ENCODE data around the gene KRT77.

KRT77 gene

DNA sequence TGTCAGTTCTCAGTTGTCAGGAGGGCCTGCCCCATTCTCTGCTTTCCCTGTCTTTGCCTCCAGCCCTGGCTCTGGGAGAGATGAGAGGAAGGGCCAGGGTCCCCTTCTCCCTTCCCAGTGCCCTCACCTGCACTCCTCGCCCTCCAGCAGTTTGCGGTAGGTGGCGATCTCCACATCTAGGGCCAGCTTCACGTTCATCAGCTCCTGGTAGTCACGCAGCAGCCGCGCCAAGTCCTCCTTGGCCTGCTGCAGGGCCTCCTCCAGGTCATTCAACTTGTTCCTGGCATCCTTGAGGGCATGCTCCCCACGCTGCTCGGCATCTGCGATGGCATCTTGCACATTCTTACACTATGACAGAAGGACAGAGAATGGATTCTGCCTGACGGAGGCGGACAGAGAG is 56.7 kb downstream of the KRT77 start:
- no peak overlapping the region for H3K27ac ChIP-seq (ENCODE audit: poor library complexity, severe bottlenecking)
- H3K4me1 ChIP-seq (ENCODE audit: insufficient read depth, poor library complexity, severe bottlenecking) = no peaks in the 10 kb centered on the region
- no peaks in the 10 kb centered on the region for H3K27me3 ChIP-seq (ENCODE audit: insufficient read depth, poor library complexity, severe bottlenecking)
- no peaks in the 10 kb centered on the region for H3K9me3 ChIP-seq (ENCODE audit: severe bottlenecking)
- DNase-seq (ENCODE audit: low spot score) (no peak), ATAC-seq (ENCODE audit: low read depth) (no peak)
- TF ChIP-seq, protein P1, sequence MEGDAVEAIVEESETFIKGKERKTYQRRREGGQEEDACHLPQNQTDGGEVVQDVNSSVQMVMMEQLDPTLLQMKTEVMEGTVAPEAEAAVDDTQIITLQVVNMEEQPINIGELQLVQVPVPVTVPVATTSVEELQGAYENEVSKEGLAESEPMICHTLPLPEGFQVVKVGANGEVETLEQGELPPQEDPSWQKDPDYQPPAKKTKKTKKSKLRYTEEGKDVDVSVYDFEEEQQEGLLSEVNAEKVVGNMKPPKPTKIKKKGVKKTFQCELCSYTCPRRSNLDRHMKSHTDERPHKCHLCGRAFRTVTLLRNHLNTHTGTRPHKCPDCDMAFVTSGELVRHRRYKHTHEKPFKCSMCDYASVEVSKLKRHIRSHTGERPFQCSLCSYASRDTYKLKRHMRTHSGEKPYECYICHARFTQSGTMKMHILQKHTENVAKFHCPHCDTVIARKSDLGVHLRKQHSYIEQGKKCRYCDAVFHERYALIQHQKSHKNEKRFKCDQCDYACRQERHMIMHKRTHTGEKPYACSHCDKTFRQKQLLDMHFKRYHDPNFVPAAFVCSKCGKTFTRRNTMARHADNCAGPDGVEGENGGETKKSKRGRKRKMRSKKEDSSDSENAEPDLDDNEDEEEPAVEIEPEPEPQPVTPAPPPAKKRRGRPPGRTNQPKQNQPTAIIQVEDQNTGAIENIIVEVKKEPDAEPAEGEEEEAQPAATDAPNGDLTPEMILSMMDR (IDR thresholded peaks at IDR 0.05; ENCODE audit: poor library complexity, severe bottlenecking) = no peak
- no peaks in the 10 kb centered on the region for H3K36me3 ChIP-seq (ENCODE audit: low read depth)
- H3K4me3 ChIP-seq (ENCODE audit: severe bottlenecking) = no peak overlapping the region

DNA sequence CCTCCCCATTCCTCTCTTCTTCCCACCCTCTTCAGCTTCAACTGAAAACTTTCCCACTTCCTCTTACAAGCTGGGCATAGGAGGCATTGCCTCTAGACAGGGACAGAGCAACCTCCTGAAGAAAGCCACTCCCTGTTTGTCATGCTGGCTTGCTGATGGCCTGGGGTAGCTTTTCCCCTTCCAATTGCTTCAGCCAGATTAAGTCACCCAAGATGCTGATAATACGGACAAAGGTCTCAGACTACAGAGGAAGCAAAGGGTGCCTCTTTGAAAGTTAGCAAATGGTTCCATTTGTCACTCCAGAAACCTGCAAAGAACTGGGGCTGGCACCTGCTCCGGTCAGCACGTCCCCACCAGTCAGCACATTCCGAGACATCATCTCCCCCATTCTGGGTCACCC is 57.3 kb downstream of the KRT77 start:
- ATAC-seq (ENCODE audit: low read depth) = no peak
- no peak overlapping the region for H3K27ac ChIP-seq (ENCODE audit: poor library complexity, severe bottlenecking)
- H3K27me3 ChIP-seq (ENCODE audit: insufficient read depth, poor library complexity, severe bottlenecking) = no peaks in the 10 kb centered on the region
- TF ChIP-seq, protein P1 (IDR thresholded peaks at IDR 0.05; ENCODE audit: poor library complexity, severe bottlenecking) = no peak
- no peaks in the 10 kb centered on the region for H3K4me1 ChIP-seq (ENCODE audit: insufficient read depth, poor library complexity, severe bottlenecking)
- H3K4me3 ChIP-seq (ENCODE audit: severe bottlenecking) = no peak overlapping the region
- H3K36me3 ChIP-seq (ENCODE audit: low read depth) = no peaks in the 10 kb centered on the region
- H3K9me3 ChIP-seq (ENCODE audit: severe bottlenecking) = no peaks in the 10 kb centered on the region
- no peak for DNase-seq (ENCODE audit: low spot score)

DNA sequence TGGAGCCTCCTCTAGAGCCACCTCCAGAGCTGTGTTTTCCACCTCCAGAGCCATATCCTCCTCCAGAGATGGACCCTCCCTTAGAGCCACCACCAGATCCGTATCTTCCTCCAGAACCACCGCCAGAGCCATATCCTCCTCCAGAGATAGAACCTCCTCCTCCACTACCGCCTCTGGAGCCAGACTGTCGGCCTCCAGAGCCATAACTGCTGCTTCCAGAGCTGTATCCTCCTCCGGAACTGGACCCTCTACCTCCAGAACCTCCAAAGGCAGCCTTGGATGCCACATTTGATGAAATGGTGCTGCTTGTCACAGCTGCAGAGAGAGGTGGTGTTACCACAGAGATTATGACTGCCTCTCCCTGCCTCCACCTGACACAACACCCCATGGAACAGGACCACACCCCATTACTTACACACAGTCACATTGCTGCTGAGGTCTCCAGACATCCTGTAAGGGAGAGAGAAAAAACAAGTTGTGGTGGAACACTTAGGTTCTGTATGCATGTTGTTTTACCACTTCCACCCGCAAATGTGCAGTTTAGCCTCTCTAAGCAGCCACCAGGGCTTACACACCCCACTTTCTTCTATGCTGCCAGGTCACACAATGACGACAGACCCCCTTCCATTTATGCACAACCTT is 58.1 kb downstream of the KRT77 start:
- no peak overlapping the region for H3K4me3 ChIP-seq (ENCODE audit: severe bottlenecking)
- no peak overlapping the region for H3K27ac ChIP-seq (ENCODE audit: poor library complexity, severe bottlenecking)
- H3K9me3 ChIP-seq (ENCODE audit: severe bottlenecking) = no peaks in the 10 kb centered on the region
- ATAC-seq (ENCODE audit: low read depth) (no peak), DNase-seq (ENCODE audit: low spot score) (no peak)
- no peaks in the 10 kb centered on the region for H3K36me3 ChIP-seq (ENCODE audit: low read depth)
- no peaks in the 10 kb centered on the region for H3K4me1 ChIP-seq (ENCODE audit: insufficient read depth, poor library complexity, severe bottlenecking)
- no peaks in the 10 kb centered on the region for H3K27me3 ChIP-seq (ENCODE audit: insufficient read depth, poor library complexity, severe bottlenecking)
- TF ChIP-seq, protein P1 (IDR thresholded peaks at IDR 0.05; ENCODE audit: poor library complexity, severe bottlenecking) = no peak

DNA sequence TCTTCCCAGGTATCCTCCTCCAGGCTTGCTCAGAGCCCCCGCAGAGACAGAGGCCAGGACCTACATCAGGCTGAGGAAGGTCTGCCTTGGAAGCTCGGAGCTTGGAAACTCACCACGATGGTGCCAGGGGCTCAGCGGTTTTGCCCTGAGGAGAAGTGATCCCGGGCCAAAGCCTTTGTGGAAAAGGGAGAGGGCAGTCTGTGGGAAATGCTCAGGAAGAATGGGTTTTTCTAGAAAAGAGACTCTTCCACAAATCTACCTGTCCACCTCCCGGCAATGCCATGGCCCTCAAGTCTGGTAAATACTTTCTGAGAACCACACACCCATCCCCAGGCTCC is 59.3 kb downstream of the KRT77 start:
- no peaks in the 10 kb centered on the region for H3K9me3 ChIP-seq (ENCODE audit: severe bottlenecking)
- no peaks in the 10 kb centered on the region for H3K36me3 ChIP-seq (ENCODE audit: low read depth)
- no peaks in the 10 kb centered on the region for H3K4me1 ChIP-seq (ENCODE audit: insufficient read depth, poor library complexity, severe bottlenecking)
- H3K27ac ChIP-seq (ENCODE audit: poor library complexity, severe bottlenecking) = no peak overlapping the region
- DNase-seq (ENCODE audit: low spot score) (no peak), ATAC-seq (ENCODE audit: low read depth) (no peak)
- TF ChIP-seq, protein P1 (IDR thresholded peaks at IDR 0.05; ENCODE audit: poor library complexity, severe bottlenecking) = no peak
- no peak overlapping the region for H3K4me3 ChIP-seq (ENCODE audit: severe bottlenecking)
- no peaks in the 10 kb centered on the region for H3K27me3 ChIP-seq (ENCODE audit: insufficient read depth, poor library complexity, severe bottlenecking)

DNA sequence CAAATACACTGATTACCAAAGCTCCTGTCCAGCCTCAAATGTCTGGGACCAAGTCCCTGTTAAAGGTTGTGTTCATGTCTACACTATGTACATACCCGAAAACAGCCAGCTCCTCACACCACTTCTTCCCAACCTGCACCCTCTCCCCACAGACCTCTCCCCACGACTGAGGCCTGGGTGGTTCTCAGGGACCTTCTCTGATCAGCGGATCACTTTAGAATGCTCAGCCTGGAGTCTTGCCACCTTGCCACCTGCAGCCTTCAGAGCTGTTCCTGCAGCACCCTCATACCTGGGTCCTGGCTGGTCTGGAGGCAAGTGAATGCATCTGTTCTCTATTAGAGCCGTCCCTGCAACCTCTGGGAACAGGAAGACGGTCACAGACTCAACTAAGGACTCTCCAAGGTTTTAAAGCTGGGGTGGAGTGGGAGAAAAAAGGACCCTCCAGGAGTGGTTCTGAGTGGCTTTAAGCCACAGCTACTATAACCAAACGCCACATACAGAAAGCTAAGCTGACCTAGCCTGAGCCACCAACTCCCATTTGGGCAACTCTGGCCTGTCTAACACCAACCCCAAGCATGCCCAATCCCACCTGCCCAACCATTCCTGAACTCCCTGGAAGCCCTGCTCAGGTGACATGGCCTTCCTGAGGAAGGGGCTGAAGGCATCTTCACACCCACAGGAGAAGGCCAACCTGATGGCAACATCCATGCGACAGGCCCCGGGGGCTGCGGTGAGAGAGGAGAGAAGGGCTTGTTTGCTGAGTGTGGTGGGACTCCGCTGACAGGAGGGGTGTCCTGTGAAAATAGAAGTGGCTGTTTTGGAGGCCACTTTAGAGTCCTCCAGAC is 59.9 kb downstream of the KRT77 start:
- ATAC-seq (ENCODE audit: low read depth) = no peak
- TF ChIP-seq, protein P1 (IDR thresholded peaks at IDR 0.05; ENCODE audit: poor library complexity, severe bottlenecking) = no peak
- no peaks in the 10 kb centered on the region for H3K27me3 ChIP-seq (ENCODE audit: insufficient read depth, poor library complexity, severe bottlenecking)

More for the DNA sequence above, 59.9 kb downstream of the KRT77 start:
- Histone ChIP-seq H3K36me3 (ENCODE audit: low read depth) (no peaks in the 10 kb centered on the region), H3K4me1 (ENCODE audit: insufficient read depth, poor library complexity, severe bottlenecking) (no peaks in the 10 kb centered on the region), H3K4me3 (ENCODE audit: severe bottlenecking) (no peak overlapping the region), H3K9me3 (ENCODE audit: severe bottlenecking) (no peaks in the 10 kb centered on the region), H3K27ac (ENCODE audit: poor library complexity, severe bottlenecking) (no peak overlapping the region)
- no peak for DNase-seq (ENCODE audit: low spot score)
